Stimulated activated CD8-positive, alpha-beta memory T cell treated with anti-CD3 and anti-CD28 coated beads, Interleukin-4, amount 100 ng/mL, for 48 hours (primary cell): ENCODE results near the gene KCNN3.

Experiments used
- DNase-seq: peaks from one replicate; pipeline ENCODE4 v3.0.0-alpha.2; 2020

Gene KCNN3

DNA sequence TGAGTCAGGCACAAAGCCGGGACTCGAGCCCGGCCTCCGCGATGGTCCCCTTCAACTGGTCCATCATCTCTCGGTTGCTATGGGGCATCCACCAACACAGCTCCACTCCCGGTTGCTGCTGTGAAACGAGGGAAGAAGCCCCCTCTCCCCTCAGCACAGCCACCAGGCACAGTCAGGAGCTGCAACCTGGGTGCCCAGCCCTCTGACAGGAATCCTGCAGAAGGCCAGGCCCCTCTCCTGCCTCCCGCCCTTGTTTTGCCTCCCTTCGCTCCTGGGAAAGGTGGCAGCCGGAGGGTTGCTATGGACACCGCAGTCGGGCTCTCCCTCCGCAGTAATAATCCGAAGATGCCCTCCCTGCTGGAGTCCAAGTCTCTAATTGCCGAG is 8.9 kb upstream of the KCNN3 start:
- DNase-seq = no peak

DNA sequence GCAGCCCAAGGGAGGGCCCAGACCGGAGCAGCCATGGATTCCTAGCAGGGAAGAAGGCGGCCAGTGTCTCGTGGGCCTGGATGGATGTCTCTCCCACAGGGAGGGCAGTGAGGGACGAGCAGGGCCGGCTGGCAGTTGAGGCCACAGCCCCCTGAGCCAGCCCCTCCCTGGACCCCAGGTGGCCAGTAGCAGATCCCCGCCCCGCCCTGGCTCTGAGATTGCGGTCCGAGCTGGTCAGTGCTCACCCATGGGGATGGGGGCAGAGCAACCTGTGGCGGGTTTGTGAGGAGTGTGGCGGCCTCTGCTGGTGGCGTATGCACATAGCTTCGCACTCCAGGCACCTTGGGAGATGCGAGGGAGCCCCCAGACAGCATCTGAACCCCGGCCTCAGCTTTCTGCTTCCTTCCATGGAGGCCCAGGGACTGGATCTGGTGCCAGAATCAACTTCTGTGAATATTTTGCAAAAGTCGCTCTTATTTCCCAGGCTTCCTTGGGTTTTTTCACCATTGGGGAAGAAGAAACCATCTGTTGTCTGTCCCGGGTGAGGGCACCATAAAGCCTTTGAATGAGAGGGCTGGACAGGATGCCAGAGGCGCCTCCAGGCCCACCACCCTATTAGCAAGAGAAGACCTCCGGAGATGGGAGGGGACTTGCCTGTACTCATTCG is 8.4 kb upstream of the KCNN3 start:
- peak; percentile 84 for DNase-seq

DNA sequence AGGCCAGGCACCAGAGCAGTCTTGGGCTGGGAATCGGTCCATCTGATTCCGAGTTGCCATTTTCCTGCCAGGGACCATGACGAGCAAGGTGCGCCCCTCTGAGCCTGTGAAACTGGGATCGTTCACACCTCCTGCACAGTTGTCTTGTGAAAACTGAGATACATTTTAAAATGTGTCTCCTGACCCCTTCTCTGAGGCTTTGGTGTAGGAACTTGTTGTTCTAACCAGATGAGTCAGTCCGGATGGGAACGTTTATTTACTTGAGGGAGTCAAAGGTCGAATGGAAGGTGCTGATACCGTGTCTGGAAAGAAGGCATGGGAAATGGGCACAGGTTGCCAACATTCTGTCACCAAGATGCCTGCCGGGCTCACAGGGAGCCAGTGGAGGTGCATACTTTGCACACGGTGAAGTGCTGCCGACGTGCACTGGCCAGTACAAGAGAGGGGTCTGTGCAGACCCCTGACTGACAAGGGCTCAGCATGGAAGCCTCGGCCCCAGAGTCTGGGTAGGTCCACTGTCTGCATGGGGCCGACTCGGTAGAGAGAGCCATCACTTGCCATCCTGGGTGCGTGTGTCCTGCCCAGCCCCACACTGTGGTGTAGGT is 7.4 kb upstream of the KCNN3 start:
- no peak for DNase-seq

DNA sequence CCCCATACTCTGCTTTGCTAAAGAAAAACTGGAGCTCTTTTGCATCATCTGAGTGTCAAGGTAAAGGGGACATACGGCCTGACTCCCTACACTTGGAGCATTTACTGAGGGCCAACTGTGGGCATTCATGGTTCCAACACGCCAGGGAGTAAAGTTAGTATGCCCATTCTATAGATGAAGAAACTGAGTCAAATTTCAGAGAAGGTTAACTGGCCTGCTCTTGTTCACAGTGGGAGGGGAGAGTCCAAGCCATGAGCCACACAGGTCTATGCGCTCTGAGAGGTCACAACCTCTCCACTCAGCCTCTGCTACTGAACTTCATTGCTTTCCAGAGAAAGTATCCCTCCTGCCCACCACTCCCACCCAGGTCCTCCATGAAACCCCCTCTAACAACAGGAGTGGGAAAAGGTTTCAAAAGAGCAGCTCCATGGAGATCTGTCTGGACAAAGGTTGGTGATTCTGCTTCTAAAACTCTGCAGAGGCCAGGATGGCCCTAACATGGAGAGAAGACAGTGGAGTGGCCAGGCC is 6.8 kb upstream of the KCNN3 start:
- no peak for DNase-seq

DNA sequence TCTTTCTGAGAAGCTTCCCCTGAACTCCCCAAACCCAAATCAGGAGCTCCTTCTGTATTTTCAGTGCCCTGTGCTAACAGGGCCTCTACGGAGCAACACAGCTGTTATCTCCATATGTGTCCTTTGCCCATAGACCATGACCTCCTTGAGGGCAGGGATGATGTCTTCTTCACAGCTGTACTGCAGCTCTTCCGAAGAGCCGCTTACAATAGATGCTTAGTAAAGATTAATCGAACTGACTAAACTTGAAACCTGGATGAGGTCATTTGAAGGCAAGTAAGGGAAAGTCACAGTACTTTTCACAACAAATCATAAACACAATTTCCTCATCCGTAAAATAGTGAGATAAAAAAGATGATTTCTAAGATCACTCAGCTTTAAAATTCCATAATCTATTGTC is 4.4 kb upstream of the KCNN3 start:
- DNase-seq = no peak

DNA sequence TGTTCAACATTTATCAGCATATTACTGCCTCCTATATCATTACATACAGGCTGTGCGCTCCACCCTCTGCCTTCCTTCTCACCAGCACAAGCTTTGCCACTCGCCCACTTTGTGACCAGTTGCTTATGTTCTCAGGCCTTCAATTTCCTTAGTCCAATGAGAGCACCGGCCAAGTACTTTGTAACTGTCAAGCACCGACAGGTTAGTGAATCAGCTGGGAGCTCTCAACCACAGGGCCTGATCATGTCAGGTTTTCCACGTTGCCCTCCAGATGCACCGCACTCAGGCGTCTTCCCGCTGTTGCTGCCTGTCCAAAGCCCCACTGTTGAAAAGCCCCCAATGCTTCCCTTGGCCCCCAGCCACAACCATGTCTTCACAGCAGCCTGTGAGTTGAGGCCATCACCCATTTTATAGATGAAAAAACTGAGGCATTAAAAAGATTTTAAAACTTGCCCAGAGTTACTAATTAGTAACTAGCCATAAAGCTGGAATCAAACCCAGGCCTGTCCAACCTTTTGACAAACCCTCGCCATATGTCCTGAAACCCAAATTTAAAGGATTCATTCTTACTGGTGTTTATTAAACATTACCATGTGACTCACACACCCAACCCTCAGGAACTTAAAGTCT is 3.4 kb upstream of the KCNN3 start:
- no peak for DNase-seq

DNA sequence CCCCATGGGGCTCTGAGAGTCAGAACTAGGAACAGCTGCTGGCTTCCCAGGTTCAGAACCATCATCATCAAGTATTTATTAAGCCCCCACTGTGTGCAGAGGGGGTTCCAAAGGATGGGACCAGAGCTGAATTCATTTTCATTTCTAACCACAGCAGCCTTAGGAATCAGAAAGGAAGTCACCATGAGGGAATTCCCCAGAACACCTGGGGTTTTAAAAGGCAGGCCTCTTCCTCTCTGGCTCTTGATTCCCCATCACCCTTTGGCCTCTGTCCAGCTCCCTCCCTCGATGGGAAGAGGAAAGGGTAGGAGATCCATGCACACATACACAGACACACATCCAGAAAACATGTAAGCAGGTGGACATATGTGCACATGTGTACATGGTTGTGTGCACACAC is 1.3 kb upstream of the KCNN3 start:
- no peak for DNase-seq

DNA sequence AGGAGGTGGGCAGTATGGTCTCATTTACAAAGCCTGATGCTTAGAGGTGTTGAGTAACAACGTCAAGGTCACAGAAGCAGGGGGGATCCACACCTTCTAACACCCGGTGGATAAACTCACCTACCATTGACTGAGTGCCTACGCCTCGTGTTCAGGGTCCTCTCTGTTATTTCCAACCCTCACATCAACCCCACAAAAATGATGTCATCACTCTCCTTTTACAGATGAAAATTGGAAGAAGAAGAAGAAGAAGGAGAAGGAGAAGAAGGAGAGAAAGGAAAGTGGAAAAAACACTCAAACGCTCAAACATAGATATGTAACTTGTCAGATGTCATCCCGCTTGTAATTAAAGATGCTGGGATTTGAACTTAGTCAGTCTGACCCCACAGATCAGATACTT is 653 bp upstream of the KCNN3 start:
- DNase-seq = no peak

DNA sequence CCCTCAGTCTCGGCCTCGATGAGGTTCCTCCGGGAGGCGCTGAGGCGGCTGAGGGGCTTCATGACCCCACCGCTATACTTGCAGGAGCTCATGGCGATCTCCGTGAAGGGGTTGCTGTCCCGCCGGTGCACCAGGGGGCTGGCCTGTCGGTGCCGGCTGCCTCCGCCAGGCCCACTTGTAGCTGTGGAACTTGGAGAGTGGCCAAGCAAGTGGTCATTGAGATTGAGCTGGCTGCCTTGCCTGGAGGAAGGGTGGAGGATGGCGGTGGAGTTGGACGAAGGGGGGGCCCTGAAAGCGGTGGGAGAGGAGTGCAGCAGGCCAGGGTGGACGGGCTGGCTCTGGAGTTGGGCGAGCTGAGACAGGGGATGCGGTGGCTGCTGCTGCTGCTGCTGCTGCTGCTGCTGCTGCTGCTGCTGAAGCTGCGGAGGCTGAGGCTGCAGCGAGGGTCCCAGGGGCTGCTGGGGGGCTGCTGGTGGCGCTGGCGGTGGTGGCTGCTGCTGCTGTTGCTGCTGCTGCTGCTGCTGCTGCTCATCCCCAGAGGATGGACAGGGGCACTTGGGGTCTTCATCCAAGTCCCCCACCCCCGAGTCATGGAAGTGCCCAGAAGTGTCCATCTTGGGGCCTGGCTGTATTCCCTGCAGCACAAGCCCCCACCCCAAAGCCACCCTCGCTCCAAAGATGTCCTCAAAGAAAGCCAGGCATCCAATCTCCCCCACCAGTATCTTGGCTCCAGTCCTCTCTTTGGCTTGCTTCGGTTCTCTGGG is 548 bp downstream of the KCNN3 start:
- no peak for DNase-seq

DNA sequence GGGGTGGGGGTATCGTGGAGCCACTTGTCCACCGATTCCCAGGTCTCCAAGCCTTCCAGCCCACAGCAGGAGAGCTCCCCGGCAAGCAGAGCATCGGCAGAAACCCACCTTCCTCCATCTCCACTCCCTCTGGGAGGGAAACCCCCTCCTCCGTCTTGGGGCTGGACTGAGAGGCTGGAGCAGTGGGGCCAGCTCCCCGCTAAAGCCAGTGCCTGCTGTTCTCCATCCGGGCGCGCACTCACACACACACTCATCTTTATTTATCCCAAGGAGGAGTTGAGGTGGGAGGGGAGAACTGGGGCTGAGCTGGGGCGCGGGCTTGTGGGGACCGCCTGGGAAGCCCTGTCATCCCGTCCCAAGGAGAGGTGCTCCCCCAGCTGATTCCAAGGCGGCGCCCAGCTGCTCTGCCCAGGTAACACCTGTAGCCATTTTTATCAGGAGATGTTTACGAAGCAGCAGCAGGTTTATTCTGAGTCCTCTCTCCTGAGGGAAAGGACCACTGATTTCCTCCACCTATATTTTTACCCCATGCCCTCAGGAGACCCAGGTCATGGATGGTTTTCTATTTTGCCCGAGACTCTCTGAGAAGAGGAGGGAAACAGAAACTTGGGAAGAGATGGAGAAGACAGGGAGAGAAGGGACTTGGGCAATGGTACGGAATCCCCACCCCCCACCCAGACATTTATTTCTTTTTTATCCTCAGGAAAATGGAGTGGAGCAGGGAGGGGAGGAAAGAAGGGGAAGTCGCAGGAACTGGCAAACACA is 2.1 kb downstream of the KCNN3 start:
- no peak for DNase-seq

DNA sequence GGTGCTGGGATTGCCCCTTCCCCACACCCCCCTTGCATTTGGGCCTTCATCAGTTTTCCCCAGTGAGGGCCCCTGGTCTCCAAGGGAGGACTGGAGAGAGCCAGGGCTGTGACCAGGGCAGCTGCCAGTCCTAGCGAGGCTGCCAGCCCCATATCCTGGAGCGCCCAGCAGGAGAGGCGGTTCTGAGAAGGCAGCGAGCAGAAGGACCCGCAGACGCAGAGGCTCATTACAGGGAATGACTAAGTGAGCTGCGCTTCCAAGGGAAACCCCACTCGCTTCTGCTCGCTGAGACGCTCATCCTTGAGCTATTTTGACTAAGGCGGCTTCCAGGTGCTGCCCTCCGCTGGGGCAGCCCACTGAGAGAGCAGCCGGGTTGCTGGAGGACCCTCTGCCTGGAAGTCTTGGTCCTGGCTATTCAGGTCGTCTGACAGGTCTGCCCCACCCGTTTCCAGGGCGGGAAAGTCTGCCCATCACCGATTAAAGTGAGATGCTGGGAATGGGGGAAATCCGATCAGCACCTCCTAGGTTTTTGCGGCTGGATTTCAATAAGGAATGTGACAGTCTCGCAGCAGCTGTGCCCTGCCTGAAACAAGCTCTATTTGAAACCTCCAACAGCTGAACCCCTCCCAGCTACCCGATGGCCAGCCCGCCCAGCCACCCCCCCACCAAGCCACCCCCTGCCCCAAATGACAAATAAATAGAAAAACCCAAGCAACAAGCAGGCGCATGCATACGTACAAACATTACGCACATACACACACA is 2.8 kb downstream of the KCNN3 start:
- DNase-seq = peak; percentile 57

DNA sequence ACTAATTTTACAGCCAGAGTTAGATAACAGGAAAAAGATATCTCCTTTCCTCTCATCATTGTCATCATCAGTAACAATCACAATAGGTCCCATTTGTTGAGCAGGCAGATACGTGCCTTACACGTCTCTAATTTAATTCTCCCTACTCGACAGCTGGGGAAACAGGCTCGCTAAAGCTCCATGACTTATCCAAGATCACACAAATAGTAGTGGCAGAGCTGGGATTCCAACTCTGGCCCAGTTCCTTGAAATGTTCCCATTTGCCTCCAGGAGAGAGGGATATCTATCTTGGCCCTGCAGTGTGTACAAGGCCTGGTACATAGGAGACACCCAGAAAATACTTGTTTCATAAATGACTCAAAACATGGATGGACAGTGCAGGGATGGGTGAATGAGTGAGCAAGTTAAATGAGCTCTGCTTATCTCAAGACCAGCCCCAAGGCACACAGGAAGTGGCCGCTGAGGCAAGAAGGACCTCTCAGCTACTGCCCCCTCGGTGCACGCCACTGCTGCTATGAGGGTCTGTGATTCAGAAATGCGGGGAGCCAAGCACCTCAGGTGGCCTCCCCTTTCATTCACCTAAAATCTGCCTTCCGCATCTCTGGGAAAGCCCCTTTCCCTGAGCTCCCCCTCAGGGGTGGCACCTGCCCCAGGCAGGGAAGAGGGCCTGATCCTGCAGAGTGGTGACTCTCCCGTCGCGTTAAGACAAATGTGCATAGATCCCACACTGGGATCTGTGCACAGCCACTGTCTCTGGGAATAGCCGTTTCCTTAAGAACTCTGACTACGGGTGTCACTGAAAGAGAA is 3.6 kb downstream of the KCNN3 start:
- DNase-seq = no peak

DNA sequence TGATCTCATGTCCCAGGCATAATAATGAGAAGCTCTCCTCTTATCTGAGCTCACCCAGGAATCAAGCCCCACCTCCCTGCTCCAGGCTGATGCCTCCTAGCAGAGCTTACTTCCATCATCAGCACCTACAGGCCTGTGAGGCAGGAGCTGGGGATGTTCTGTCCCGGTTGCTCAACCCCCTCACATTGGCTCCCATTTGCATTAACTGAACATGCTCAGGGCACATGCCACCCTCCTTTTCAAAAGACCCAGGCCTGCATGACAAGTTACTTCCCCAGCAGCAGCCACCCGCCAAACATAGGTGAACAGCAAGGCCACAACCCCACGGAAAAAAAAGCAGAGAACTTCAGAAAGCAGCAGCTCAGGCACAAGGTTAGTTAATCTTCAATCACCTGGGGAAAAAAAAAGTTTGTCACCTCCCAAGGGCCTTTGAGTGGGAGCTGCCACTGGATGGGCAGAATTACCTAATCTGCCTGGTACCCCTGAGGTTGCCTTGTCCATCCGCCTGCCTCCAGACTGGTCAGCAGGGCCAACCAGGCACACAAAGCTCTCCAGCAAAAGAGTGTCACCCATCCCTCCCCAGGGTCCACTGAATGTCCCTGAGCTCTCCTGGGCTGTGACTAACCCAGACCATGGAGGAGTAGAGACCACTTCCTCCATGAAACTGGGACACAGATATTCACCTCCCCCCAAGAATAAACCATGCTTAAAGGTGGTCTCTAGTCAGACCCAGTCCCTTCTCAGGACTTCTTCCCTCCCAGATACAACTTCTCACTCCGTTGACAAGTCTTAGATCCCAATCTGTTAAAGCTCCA is 4.4 kb downstream of the KCNN3 start:
- DNase-seq = no peak

DNA sequence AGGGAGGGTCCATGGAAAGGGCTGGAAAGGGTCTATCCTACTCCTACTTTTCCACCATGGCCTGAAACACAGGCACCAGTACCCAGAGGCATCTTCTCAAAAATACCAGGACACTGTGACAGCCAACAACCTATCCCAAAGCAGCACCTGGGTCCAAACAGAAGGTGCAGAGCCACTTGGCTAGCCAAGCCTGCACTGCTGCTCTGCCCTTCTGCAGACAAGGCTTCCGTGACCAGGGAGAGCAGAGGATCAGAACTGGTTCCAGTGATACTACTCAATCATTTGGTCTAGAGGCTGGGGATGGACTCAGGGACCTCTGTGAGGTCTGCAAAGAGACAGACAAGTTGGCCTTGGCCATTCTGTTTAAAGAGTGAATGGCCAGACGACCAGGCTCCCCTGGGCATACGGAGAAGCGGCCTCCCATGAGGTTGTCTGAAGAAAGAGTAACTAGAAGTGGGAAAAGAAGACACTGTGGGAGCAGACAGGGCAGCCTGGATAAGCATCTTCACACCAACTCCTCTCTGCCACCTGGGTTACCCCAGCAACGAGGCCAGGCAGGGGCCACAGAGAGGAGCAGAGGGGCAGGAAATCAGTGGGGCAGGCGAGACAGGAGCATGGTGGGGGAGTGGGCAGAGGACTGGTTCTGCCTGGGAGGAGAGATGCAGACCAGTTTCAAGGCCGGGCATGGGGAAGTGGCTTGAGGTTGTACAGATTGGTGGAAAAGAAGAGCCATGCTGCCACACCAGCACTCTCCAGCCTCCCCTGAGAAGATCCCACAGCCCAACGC is 5.7 kb downstream of the KCNN3 start:
- no peak for DNase-seq

DNA sequence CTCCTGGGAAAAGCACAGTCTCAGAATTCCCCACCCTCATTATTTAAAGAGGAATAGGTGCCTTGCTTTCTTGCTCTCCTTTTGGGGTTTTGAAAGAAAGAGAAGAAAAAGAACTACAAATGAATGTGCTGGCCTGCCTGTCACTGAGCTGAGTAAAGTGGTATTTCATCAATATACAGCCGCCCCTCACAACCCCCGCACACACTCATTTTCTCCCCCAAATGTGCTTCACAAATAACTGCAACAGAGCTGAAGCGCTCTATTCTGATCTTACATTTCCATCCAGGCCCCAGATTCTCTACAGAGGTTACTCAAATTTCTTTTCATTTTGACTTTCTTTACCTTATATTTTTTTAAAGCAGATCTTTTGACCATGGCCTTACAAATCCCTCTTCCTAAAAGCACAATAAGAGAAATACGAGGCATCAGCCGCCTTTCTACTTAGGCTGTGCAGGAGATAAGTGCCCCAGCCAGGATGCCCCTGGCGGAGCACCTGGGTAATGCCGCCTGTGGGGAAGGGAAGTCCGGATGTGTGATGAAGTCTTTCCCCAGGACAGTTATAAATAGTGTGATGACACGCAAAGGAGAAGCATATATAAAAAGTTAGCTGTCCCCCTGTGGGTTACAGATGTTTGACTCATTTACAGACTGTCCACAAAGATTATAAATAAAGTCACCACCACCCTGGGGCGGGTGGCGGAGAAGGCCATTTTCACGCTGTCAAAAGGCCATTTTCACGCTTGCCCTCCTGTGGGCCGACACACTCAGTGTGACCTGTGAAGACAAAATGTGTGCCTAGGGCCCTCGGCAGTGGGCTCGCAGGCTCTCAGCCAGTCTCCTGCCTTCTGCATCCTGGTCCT is 6.5 kb downstream of the KCNN3 start:
- peak; percentile 47 for DNase-seq

DNA sequence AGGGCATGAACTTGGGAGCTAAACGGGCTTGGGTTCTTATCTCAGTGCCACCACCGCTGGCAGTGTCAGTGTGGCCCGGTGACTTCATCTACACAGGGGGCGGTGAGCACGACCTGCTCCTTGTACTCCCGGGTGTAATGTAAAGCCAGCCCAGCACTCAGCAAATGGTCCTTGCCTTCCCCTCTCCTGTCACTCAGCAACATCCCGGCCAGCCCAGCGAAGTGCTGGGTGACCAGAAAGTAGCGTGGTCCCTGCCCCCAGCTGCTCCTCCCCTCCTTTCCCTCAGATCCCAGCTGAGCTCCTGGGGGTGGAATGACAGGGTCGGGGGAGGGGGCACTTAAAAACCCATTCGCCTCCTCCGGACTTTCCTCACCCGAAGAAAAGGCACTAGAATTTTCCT is 7.2 kb downstream of the KCNN3 start:
- no peak for DNase-seq

DNA sequence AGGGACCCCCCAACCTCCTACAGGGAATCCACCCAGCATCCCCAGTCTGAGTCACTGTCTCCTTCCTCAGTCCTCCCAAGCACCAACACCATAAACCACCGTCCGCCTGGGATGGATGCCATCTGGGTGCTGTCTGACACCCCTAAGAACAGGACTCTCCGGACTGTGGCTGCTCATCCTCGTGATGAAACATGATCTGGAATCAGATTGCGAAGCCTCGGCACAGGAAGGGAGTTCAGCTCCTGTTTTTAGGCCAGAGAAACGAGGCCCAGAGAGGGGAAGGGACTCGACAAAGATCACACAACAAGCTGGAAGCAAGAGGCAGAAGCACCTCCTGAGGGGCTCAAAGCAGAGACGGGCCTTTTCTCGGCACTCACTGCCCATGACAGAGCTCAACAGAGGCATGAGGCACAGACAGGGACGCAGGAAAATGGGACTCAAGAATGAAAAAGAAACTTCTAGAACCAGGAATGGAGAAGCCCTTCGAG is 8.4 kb downstream of the KCNN3 start:
- DNase-seq = no peak

DNA sequence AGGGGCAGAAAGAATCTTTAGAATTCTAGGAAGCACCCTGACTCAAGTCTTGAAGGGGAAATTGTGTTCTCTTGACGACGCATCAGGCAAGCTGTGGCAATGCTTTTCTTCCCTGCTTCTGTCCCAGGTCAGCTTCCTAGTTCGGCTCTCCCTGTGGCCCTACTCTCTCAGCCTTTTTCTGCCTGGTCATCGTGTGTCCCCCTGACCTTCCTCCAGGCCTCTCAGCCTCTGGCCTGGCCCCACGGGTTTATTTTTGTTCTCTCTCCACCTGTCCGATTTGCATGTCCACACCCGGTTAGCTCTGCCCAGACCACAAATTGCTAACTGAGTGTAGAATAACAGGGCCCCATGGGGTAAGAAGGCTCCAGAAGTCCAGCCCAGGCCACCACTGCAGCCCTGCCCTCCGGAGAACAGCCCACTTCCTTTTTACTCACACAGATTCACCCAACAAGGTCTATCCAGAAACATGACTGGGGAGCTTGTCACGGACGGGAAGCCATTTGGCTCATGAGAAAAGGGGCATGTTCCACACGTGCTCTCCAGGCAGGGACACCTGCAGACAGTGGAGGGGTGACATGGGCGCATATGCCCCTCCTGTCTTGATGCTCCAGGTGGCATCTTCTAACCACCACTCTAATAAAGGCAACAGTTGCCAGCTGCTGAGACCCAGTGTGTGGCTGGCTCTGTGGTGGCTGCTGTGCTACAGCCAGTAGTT is 9.8 kb downstream of the KCNN3 start:
- no peak for DNase-seq
